Mesendoderm (in vitro differentiated cells): ENCODE measurements around the gene CCR9.

Experiments used
- DNase-seq: peaks from one replicate; pipeline ENCODE4 v3.0.0; 2013
- H2AK5ac ChIP-seq: 2 replicates; pipeline ENCODE4 v1.6.1; 2013; ENCODE audit warnings: low read length, inconsistent platforms
- H2BK120ac ChIP-seq: 2 replicates; pipeline ENCODE4 v1.6.1; 2013; ENCODE audit warnings: low read depth, mild to moderate bottlenecking, low read length, moderate library complexity, mixed read lengths
- H2BK15ac ChIP-seq: replicated peaks from 2 replicates; pipeline ENCODE4 v1.6.1; 2013; ENCODE audit warnings: low read depth, mild to moderate bottlenecking, moderate library complexity
- H2BK5ac ChIP-seq: 2 replicates; pipeline ENCODE4 v1.6.1; 2013; ENCODE audit warnings: low read length, inconsistent platforms
- H3K18ac ChIP-seq: 2 replicates; pipeline ENCODE4 v1.6.1; 2013; ENCODE audit warnings: mild to moderate bottlenecking, low read length, mixed read lengths
- H3K23ac ChIP-seq: one replicate; pipeline ENCODE4 v1.6.1; 2013; ENCODE audit warnings: low read length
- H3K27ac ChIP-seq: 2 replicates; pipeline ENCODE4 v1.5.1; 2013; ENCODE audit warnings: low read depth, mild to moderate bottlenecking, inconsistent platforms, low read length, moderate library complexity
- H3K27me3 ChIP-seq: 2 replicates; pipeline ENCODE4 v1.6.1; 2013; ENCODE audit warnings: low read length, control low read depth, mild to moderate bottlenecking, inconsistent platforms; ENCODE audit not compliant: insufficient read depth, poor library complexity
- H3K36me3 ChIP-seq: 2 replicates; pipeline ENCODE4 v1.6.1; 2013; ENCODE audit warnings: low read length, inconsistent platforms; ENCODE audit not compliant: control insufficient read depth, insufficient read depth
- H3K4ac ChIP-seq: one replicate; pipeline ENCODE4 v1.6.1; 2013; ENCODE audit warnings: low read depth, mild to moderate bottlenecking, low read length, moderate library complexity
- H3K4me1 ChIP-seq: 2 replicates; pipeline ENCODE4 v1.6.1; 2013; ENCODE audit warnings: low read depth, low read length, inconsistent platforms; ENCODE audit not compliant: control insufficient read depth
- H3K4me2 ChIP-seq: 2 replicates; pipeline ENCODE4 v1.6.1; 2013; ENCODE audit warnings: low read length
- H3K4me3 ChIP-seq: 2 replicates; pipeline ENCODE4 v1.5.1; 2013; ENCODE audit warnings: mild to moderate bottlenecking, low read length
- H3K56ac ChIP-seq: one replicate; pipeline ENCODE4 v1.6.1; 2013; ENCODE audit warnings: low read length
- H3K79me1 ChIP-seq: 2 replicates; pipeline ENCODE4 v1.6.1; 2013; ENCODE audit warnings: low read length, inconsistent platforms
- H3K79me2 ChIP-seq: 2 replicates; pipeline ENCODE4 v1.6.1; 2013; ENCODE audit warnings: mild to moderate bottlenecking, low read length; ENCODE audit not compliant: control insufficient read depth, insufficient read depth
- H3K9ac ChIP-seq: 2 replicates; pipeline ENCODE4 v1.6.1; 2013; ENCODE audit warnings: low read length, inconsistent platforms
- H4K5ac ChIP-seq: one replicate; pipeline ENCODE4 v1.6.1; 2013; ENCODE audit warnings: low read length
- H4K8ac ChIP-seq: one replicate; pipeline ENCODE4 v1.6.1; 2013; ENCODE audit warnings: low read depth, mild to moderate bottlenecking, control low read depth, low read length, moderate library complexity
- WGBS: extraction: QIAGEN DNeasy Blood & Tissue Kit; methylation state at CpG from one replicate; pipeline ENCODE4 v1.1.7; 2013; ENCODE audit warnings: low lambda C conversion rate, missing lambda C conversion rate; ENCODE audit not compliant: insufficient coverage; ENCODE audit errors: extremely low coverage; 5-methylcytosine and 5-hydroxymethylcytosine counted together

CCR9 gene

GRCh38 chr3:45940781-45941365 lies 54.5 kb downstream of the CCR9 start:
- Histone ChIP-seq H3K18ac (no peak overlapping the region), H3K79me2 (no peaks in the 10 kb centered on the region), H2BK120ac (no peak overlapping the region), H3K4me1 (no peaks in the 10 kb centered on the region), H3K36me3 (no peaks in the 10 kb centered on the region), H2AK5ac (no peak overlapping the region), H3K4ac (no peak overlapping the region), H3K56ac (no peak overlapping the region), H3K79me1 (no peaks in the 10 kb centered on the region), H3K9ac (no peak overlapping the region), H3K27ac (no peak overlapping the region), H3K4me3 (no peak overlapping the region), H2BK5ac (no peak overlapping the region), H3K23ac (no peak overlapping the region), H4K5ac (no peak overlapping the region), H3K4me2 (no peak overlapping the region), H3K27me3 (no peaks in the 10 kb centered on the region), H4K8ac (no peak overlapping the region), H2BK15ac (no peak overlapping the region)
- WGBS = no CpG with 5 or more reads among the region's 6 CpGs
- peak; percentile 7 for DNase-seq

DNA sequence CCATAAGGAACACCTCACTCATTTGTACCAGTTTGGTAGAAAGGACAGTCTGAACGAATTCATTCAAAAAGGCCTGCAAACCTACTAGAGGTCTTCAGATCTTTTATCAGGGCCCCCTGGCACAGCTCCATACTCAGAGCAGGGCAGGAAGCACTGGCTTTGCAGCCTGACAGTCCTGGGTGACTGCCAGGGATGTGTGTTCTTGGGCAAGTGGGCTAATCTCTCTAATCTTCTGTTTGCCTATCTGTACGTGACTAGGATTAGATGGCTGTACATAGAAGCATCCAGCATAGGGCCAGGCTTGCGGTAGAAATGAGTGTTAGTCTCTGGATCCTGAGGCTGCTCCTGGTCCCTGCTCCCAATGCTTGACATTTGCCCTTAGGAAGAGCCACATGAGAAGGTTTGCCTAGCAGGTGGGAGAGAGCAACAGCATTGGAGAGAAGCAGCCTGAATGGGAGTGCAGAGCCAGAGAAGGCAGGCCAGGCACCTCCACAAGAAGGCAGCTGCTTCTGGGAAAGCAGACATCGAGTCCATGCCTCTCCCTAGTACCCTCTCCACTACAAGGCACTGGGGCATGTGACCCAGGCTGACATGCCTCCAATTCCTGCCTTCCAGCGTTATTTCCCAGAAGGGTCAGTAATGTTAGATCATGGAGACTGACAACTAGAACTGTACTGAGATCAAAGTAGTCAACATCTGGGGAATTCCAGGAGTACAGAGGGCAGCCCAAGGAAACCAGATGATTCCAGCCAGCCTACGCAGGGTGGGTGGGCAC lies 55.9 kb downstream of the CCR9 start:
- no peak overlapping the region for H3K4ac ChIP-seq
- no peaks in the 10 kb centered on the region for H3K4me1 ChIP-seq
- H3K27me3 ChIP-seq = no peaks in the 10 kb centered on the region
- no peaks in the 10 kb centered on the region for H3K79me2 ChIP-seq
- H2BK15ac ChIP-seq = no peak overlapping the region
- H3K79me1 ChIP-seq = no peaks in the 10 kb centered on the region
- H3K9ac ChIP-seq = no peak overlapping the region
- H4K5ac ChIP-seq = no peak overlapping the region
- H3K56ac ChIP-seq = no peak overlapping the region
- H2BK5ac ChIP-seq = no peak overlapping the region
- no peak overlapping the region for H3K4me3 ChIP-seq
- H4K8ac ChIP-seq = no peak overlapping the region
- no peak overlapping the region for H3K23ac ChIP-seq
- H3K27ac ChIP-seq = no peak overlapping the region
- H3K36me3 ChIP-seq = no peaks in the 10 kb centered on the region
- H2AK5ac ChIP-seq = no peak overlapping the region
- no peak overlapping the region for H3K4me2 ChIP-seq
- no peak overlapping the region for H3K18ac ChIP-seq
- no peak for DNase-seq
- no CpG with 5 or more reads among the region's 6 CpGs for WGBS
- no peak overlapping the region for H2BK120ac ChIP-seq

DNA sequence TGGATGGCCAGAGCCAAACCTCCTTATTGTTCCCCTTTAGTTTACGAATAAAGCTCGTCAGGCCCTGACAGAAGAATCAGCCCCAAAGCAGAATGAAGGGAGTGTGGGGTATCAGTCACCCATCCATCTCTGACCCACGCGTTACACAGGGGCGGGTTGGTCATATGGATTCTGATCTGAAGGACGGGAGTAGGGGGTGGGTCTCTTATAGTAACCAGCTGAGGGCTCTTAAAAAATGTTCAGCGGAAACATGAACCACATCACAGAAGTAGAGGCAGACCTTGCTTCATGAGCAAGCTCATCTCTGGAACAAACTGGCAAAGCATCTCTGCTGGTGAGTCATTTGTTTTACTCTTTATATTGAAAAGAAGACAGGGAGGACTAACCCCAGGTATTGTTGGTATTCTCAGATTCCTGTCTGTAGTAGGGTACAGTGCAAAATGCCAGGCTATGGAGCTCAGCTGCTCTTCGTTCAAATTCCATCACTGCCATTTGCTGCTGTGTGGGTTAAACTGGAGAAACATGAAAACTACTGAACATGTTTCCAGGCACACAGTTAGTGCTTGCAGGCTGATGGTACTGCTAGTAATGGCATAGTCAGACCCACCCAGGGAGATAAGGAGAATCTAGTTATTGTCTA lies 57.0 kb downstream of the CCR9 start, which contains the start of gene CXCR6:
Gene CXCR6, plus strand, starts transcription at position 258 of the 640 bp plus-strand sequence. CDS start 3,018 bp downstream, outside the sequence.
- Histone ChIP-seq H3K79me2 (no peaks in the 10 kb centered on the region), H3K23ac (no peak within 1 kb of the TSS), H2BK5ac (no peak within 1 kb of the TSS), H3K4me3 (no peak within 1 kb of the TSS), H3K18ac (no peak within 1 kb of the TSS), H3K79me1 (no peaks in the 10 kb centered on the region), H4K8ac (no peak within 1 kb of the TSS), H2AK5ac (no peak within 1 kb of the TSS), H2BK15ac (no peak within 1 kb of the TSS), H2BK120ac (no peak within 1 kb of the TSS), H3K4ac (no peak within 1 kb of the TSS), H3K56ac (no peak within 1 kb of the TSS), H4K5ac (no peak within 1 kb of the TSS), H3K4me1 (no peaks in the 10 kb centered on the region), H3K36me3 (no peaks in the 10 kb centered on the region), H3K4me2 (no peak within 1 kb of the TSS), H3K9ac (no peak within 1 kb of the TSS), H3K27me3 (no peaks in the 10 kb centered on the region), H3K27ac (no peak within 1 kb of the TSS)
- WGBS = no CpG with 5 or more reads among the region's 8 CpGs
- DNase-seq = no peak

- Histone ChIP-seq H4K5ac (no peak overlapping the region), H3K4me1 (no peaks in the 10 kb centered on the region), H3K27me3 (no peaks in the 10 kb centered on the region), H3K23ac (no peak overlapping the region), H3K18ac (no peak overlapping the region), H3K4ac (no peak overlapping the region), H3K79me2 (no peaks in the 10 kb centered on the region), H2BK120ac (no peak overlapping the region), H2BK15ac (no peak overlapping the region), H3K9ac (no peak overlapping the region), H2AK5ac (no peak overlapping the region), H3K4me3 (no peak overlapping the region), H3K27ac (no peak overlapping the region), H3K4me2 (no peak overlapping the region), H3K56ac (no peak overlapping the region), H2BK5ac (no peak overlapping the region), H3K36me3 (no peaks in the 10 kb centered on the region), H3K79me1 (no peaks in the 10 kb centered on the region), H4K8ac (no peak overlapping the region)
- WGBS = no CpG with 5 or more reads among the region's 5 CpGs
- no peak for DNase-seq
Measured at GRCh38 chr3:45944830-45945620, 58.7 kb downstream of the CCR9 start.

DNA sequence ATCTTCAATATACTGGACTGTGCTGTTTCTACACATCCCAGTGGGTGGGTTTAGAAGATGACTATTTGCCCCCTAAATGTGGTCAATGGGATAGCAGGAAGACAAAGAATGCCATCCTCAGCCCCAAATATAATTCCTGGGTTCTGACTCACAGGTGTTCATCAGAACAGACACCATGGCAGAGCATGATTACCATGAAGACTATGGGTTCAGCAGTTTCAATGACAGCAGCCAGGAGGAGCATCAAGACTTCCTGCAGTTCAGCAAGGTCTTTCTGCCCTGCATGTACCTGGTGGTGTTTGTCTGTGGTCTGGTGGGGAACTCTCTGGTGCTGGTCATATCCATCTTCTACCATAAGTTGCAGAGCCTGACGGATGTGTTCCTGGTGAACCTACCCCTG lies 60.0 kb downstream of the CCR9 start:
- no peak overlapping the region for H2BK120ac ChIP-seq
- no CpG with 5 or more reads among the region's 1 CpG for WGBS
- H3K4me3 ChIP-seq = no peak overlapping the region
- no peaks in the 10 kb centered on the region for H3K4me1 ChIP-seq
- H3K23ac ChIP-seq = no peak overlapping the region
- no peak overlapping the region for H4K5ac ChIP-seq
- no peak overlapping the region for H3K18ac ChIP-seq
- no peak overlapping the region for H3K27ac ChIP-seq
- H3K79me2 ChIP-seq = no peaks in the 10 kb centered on the region
- no peak overlapping the region for H2AK5ac ChIP-seq
- no peak overlapping the region for H3K9ac ChIP-seq
- H3K4me2 ChIP-seq = no peak overlapping the region
- no peak overlapping the region for H2BK15ac ChIP-seq
- peak; percentile 10 for DNase-seq
- no peak overlapping the region for H2BK5ac ChIP-seq
- H4K8ac ChIP-seq = no peak overlapping the region
- H3K36me3 ChIP-seq = no peaks in the 10 kb centered on the region
- H3K4ac ChIP-seq = no peak overlapping the region
- H3K79me1 ChIP-seq = no peaks in the 10 kb centered on the region
- no peaks in the 10 kb centered on the region for H3K27me3 ChIP-seq
- H3K56ac ChIP-seq = no peak overlapping the region
